ENCODE measurements around the gene NDUFA11.

- no peak for TF ChIP-seq CTCF (IDR thresholded peaks at IDR 0.05)
- TF ChIP-seq POLR2AphosphoS5 (IDR thresholded peaks at IDR 0.05), result peak; percentile 51 to 80 (median 60)
- no peak for TF ChIP-seq EP300 (IDR thresholded peaks at IDR 0.05)
Measured at GRCh38 chr19:5870986-5871394, 32.6 kb downstream of the NDUFA11 start.

Data from sigmoid colon (tissue), 4 donors.